ENCODE measurements around the gene KIAA1958.

The KIAA1958 gene

GRCh38 chr9:112531666-112532282 lies 45.1 kb downstream of the KIAA1958 start:
- no peak for DNase-seq (ENCODE audit: low read depth)

- DNase-seq (ENCODE audit: low read depth), result no peak
Observed at GRCh38 chr9:112532427-112532826, 45.8 kb downstream of the KIAA1958 start.

GRCh38 chr9:112533660-112534059 lies 47.0 kb downstream of the KIAA1958 start:
- no peak for DNase-seq (ENCODE audit: low read depth)

- no peak for DNase-seq (ENCODE audit: low read depth)
Observed at GRCh38 chr9:112535301-112535700, 48.7 kb downstream of the KIAA1958 start.

GRCh38 chr9:112535811-112536210 lies 49.2 kb downstream of the KIAA1958 start:
- no peak for DNase-seq (ENCODE audit: low read depth)

GRCh38 chr9:112537561-112537960 lies 50.9 kb downstream of the KIAA1958 start:
- DNase-seq (ENCODE audit: low read depth), result no peak

- DNase-seq (ENCODE audit: low read depth), result no peak
Observed at GRCh38 chr9:112540800-112541199, 54.2 kb downstream of the KIAA1958 start.

- DNase-seq (ENCODE audit: low read depth), result no peak
Observed at GRCh38 chr9:112541685-112542084, 55.1 kb downstream of the KIAA1958 start.

- DNase-seq (ENCODE audit: low read depth), result no peak
Observed at GRCh38 chr9:112542593-112543292, 56.1 kb downstream of the KIAA1958 start.

- no peak for DNase-seq (ENCODE audit: low read depth)
Observed at GRCh38 chr9:112544477-112544876, 57.9 kb downstream of the KIAA1958 start.

GRCh38 chr9:112545237-112545636 lies 58.6 kb downstream of the KIAA1958 start:
- no peak for DNase-seq (ENCODE audit: low read depth)

- DNase-seq (ENCODE audit: low read depth), result no peak
Observed at GRCh38 chr9:112546149-112547012, 59.8 kb downstream of the KIAA1958 start.

- DNase-seq (ENCODE audit: low read depth), result no peak
Observed at GRCh38 chr9:112548051-112548440, 61.4 kb downstream of the KIAA1958 start.

GRCh38 chr9:112548836-112549595 lies 62.4 kb downstream of the KIAA1958 start:
- no peak for DNase-seq (ENCODE audit: low read depth)

- no peak for DNase-seq (ENCODE audit: low read depth)
Observed at GRCh38 chr9:112550531-112550930, 63.9 kb downstream of the KIAA1958 start.

GRCh38 chr9:112551641-112552040 lies 65.0 kb downstream of the KIAA1958 start:
- no peak for DNase-seq (ENCODE audit: low read depth)

- no peak for DNase-seq (ENCODE audit: low read depth)
Observed at GRCh38 chr9:112552229-112553056, 65.8 kb downstream of the KIAA1958 start.

- no peak for DNase-seq (ENCODE audit: low read depth)
Observed at GRCh38 chr9:112553256-112553826, 66.7 kb downstream of the KIAA1958 start.

- no peak for DNase-seq (ENCODE audit: low read depth)
Observed at GRCh38 chr9:112554516-112554915, 67.9 kb downstream of the KIAA1958 start.

GRCh38 chr9:112555101-112555643 lies 68.5 kb downstream of the KIAA1958 start:
- no peak for DNase-seq (ENCODE audit: low read depth)

Data from T follicular helper cell (primary cell).